SK-N-SH (cell line): ENCODE results near the gene AUTS2. TPM values are rescaled to one million over a fixed set of nuclear protein-coding genes. Genes with fewer than 3 reads are reported as not detected.

Source experiments
- CTCF ChIA-PET: fragments of 300-600, 350-600 bp; formaldehyde crosslinking; extraction: SDS; loops from one replicate; lab custom pipeline; 2021; lab: Yijun Ruan, JAX
- POLR2A ChIA-PET: fragments of 350-600 bp; sonication (Branson Sonifier 250); formaldehyde crosslinking; extraction: SDS; loops from one replicate; lab custom pipeline; 2020; ENCODE audit warnings: antibody characterized with exemption, inconsistent platforms; lab: Yijun Ruan, JAX
- DNase-seq: peaks from one replicate; pipeline ENCODE4 v3.0.0; 2012
- H2AFZ ChIP-seq: fragments of 200-600 bp; sonication (generic); 2 replicates; pipeline ENCODE4 v1.8.1; 2016; ENCODE audit warnings: antibody characterized with exemption, mild to moderate bottlenecking, low read depth
- H3F3A ChIP-seq: fragments of 200-600 bp; sonication (generic); replicated peaks from 2 replicates; pipeline ENCODE3; 2016; ENCODE audit warnings: antibody characterized with exemption, mild to moderate bottlenecking; ENCODE audit not compliant: insufficient read depth
- H3K27ac ChIP-seq, 2 experiments: fragments of 200-500 bp in 1 of 2; fragments of 200-600 bp in 1 of 2; sonication (Bioruptor generic) in 1 of 2; sonication (generic), shearing (Covaris generic) in 1 of 2; 2 replicates each; pipeline versions ENCODE4 v1.5.1 to v1.6.1; 2014 to 2016; ENCODE audit warnings: low read depth in 2 of 2, inconsistent platforms in 1 of 2, low read length in 1 of 2, mild to moderate bottlenecking in 1 of 2, mixed read lengths in 1 of 2
- H3K27me3 ChIP-seq: fragments of 200-600 bp; sonication (generic), shearing (Covaris generic); 2 replicates; pipeline ENCODE4 v1.6.1; 2016; ENCODE audit warnings: mixed run types; ENCODE audit not compliant: insufficient read depth
- H3K36me3 ChIP-seq, 2 experiments: fragments of 200-500 bp in 1 of 2; fragments of 200-600 bp in 1 of 2; sonication (Bioruptor generic) in 1 of 2; sonication (generic) in 1 of 2; replicated peaks in 1 of 2; 2 replicates each; pipeline versions ENCODE3 to v1.5.1; 2014 to 2016; ENCODE audit warnings: low read length in 1 of 2, mild to moderate bottlenecking in 1 of 2; ENCODE audit not compliant: insufficient read depth in 2 of 2, control insufficient read depth in 1 of 2
- H3K4me1 ChIP-seq, 2 experiments: fragments of 200-500 bp in 1 of 2; fragments of 200-600 bp in 1 of 2; sonication (Bioruptor generic) in 1 of 2; sonication (generic), shearing (Covaris generic) in 1 of 2; 2 replicates each; pipeline versions ENCODE4 v1.5.1 to v1.6.1; 2014 to 2016; ENCODE audit warnings: low read depth in 1 of 2, low read length in 1 of 2, mixed run types in 1 of 2; ENCODE audit not compliant: insufficient read depth in 2 of 2, control insufficient read depth in 1 of 2
- H3K4me2 ChIP-seq: fragments of 200-600 bp; sonication (generic), shearing (Covaris generic); 2 replicates; pipeline ENCODE4 v1.6.1; 2017; ENCODE audit warnings: mixed run types
- H3K4me3 ChIP-seq, 2 experiments: fragments of 200-500 bp in 1 of 2; fragments of 200-600 bp in 1 of 2; sonication (Bioruptor generic) in 1 of 2; sonication (generic), shearing (Covaris generic) in 1 of 2; 2 replicates each; pipeline versions ENCODE4 v1.5.1 to v1.8.1; 2014 to 2016; ENCODE audit warnings: low read depth in 2 of 2, inconsistent platforms in 1 of 2, low read length in 1 of 2, mild to moderate bottlenecking in 1 of 2, mixed read lengths in 1 of 2, moderate library complexity in 1 of 2
- H3K79me2 ChIP-seq: fragments of 200-600 bp; sonication (generic); 2 replicates; pipeline ENCODE4 v1.8.1; 2017; ENCODE audit warnings: mild to moderate bottlenecking; ENCODE audit not compliant: insufficient read depth
- H3K9ac ChIP-seq: fragments of 200-600 bp; sonication (generic); 2 replicates; pipeline ENCODE4 v1.6.1; 2017; ENCODE audit warnings: mixed run types
- H3K9me2 ChIP-seq: fragments of 200-600 bp; sonication (generic); 2 replicates; pipeline ENCODE4 v1.6.1; 2017; ENCODE audit warnings: mixed run types
- H3K9me3 ChIP-seq: fragments of 200-600 bp; sonication (generic); 2 replicates; pipeline ENCODE4 v1.6.1; 2017; ENCODE audit warnings: mixed run types, mild to moderate bottlenecking, moderate library complexity
- H4K20me1 ChIP-seq: fragments of 200-600 bp; sonication (generic); 2 replicates; pipeline ENCODE4 v1.6.1; 2017; ENCODE audit warnings: mild to moderate bottlenecking, mixed run types; ENCODE audit not compliant: insufficient read depth
- EP300 ChIP-seq, 2 experiments: IDR thresholded peaks; 2 replicates each; pipeline versions ENCODE4 v1.4.0 to v1.6.1; 2012; ENCODE audit warnings: borderline replicate concordance in 1 of 2, low read depth in 1 of 2, low read length in 1 of 2
- FOXJ3 ChIP-seq: sonication (generic); formaldehyde crosslinking; IDR thresholded peaks from 2 replicates; pipeline ENCODE4 v1.5.1; 2020; ENCODE audit warnings: mild to moderate bottlenecking, missing genetic modification reagents
- GABPA ChIP-seq: IDR thresholded peaks from 2 replicates; pipeline ENCODE4 v1.4.0; 2012; ENCODE audit warnings: low read depth, mild to moderate bottlenecking
- GATA2 ChIP-seq: sonication (generic); formaldehyde crosslinking; IDR thresholded peaks from 2 replicates; pipeline ENCODE4 v1.5.0; 2020; ENCODE audit warnings: mild to moderate bottlenecking, missing genetic modification reagents
- JUND ChIP-seq: IDR thresholded peaks from 2 replicates; pipeline ENCODE4 v1.4.0; 2012
- MEF2A ChIP-seq: IDR thresholded peaks from 2 replicates; pipeline ENCODE4 v1.4.0; 2012; ENCODE audit warnings: low read depth, borderline replicate concordance
- PBX3 ChIP-seq: IDR thresholded peaks from 2 replicates; pipeline ENCODE4; 2012
- POLR2AphosphoS5 ChIP-seq: IDR thresholded peaks from 2 replicates; pipeline ENCODE4 v1.6.1; 2012; ENCODE audit warnings: low read depth, low read length
- RAD21 ChIP-seq: IDR thresholded peaks from 2 replicates; pipeline ENCODE4 v1.6.1; 2012; ENCODE audit warnings: mild to moderate bottlenecking, low read length
- RCOR1 ChIP-seq: fragments of 150-350 bp; IDR thresholded peaks from 2 replicates; pipeline ENCODE4 v1.6.1; 2017; ENCODE audit warnings: antibody characterized with exemption, low read length
- RFX5 ChIP-seq: IDR thresholded peaks from 2 replicates; pipeline ENCODE4 v1.6.1; 2012; ENCODE audit warnings: mild to moderate bottlenecking, improper control_type of control experiment, low read length
- RXRA ChIP-seq: IDR thresholded peaks from 2 replicates; pipeline ENCODE4 v1.4.0; 2012; ENCODE audit warnings: low read depth, mild to moderate bottlenecking, borderline replicate concordance
- SIN3A ChIP-seq: IDR thresholded peaks from 2 replicates; pipeline ENCODE4 v1.6.1; 2012; ENCODE audit warnings: low read depth, mild to moderate bottlenecking, low read length, moderate library complexity, borderline replicate concordance
- SMC3 ChIP-seq: IDR thresholded peaks from 2 replicates; pipeline ENCODE4 v1.6.1; 2012; ENCODE audit warnings: low read depth, low read length, improper control_type of control experiment
- TAF1 ChIP-seq: IDR thresholded peaks from 2 replicates; pipeline ENCODE4 v1.6.1; 2012; ENCODE audit warnings: low read depth, mild to moderate bottlenecking, low read length, moderate library complexity, borderline replicate concordance
- TCF12 ChIP-seq: IDR thresholded peaks from 2 replicates; pipeline ENCODE4 v1.4.0; 2012
- WGBS: methylation state at CpG from one replicate; pipeline ENCODE4 v1.1.6; 2017; ENCODE audit warnings: low lambda C conversion rate; 5-methylcytosine and 5-hydroxymethylcytosine counted together
- polyA plus RNA-seq, 3 experiments: library from polyadenylated mRNA; depleted of rRNA; stranded (reverse); fragments of >200 nt; gene quantifications; 2 replicates each; pipeline ENCODE4 v1.2.3, GENCODE V29; 2012
- TF ChIP-seq, protein P1 (sequence below): fragments of 200-600 bp; sonication (generic); IDR thresholded peaks from 2 replicates; pipeline ENCODE4 v1.6.1; 2017; ENCODE audit warnings: antibody characterized with exemption, mild to moderate bottlenecking, moderate library complexity
- TF ChIP-seq, protein P2 (sequence below): fragments of 150-350 bp; IDR thresholded peaks from 2 replicates; pipeline ENCODE4 v1.6.1; 2016; ENCODE audit warnings: mild to moderate bottlenecking, low read depth, low read length

AUTS2 gene
- polyA plus RNA-seq, 1 of the 3 experiments (the other 2 are of a cell fraction): 15.6 TPM

- Histone ChIP-seq H3K4me2 (no peak overlapping the region), H3K9me3 (no peaks in the 10 kb centered on the region), H3F3A (no peaks in the 10 kb centered on the region), H3K4me3 (no peak overlapping the region), H2AFZ (no peak overlapping the region), H3K27me3 (no peaks in the 10 kb centered on the region), H3K9me2 (no peaks in the 10 kb centered on the region), H4K20me1 (no peaks in the 10 kb centered on the region), H3K4me1 (peaks cover 0 to 26% of the 10 kb centered on the region in 2 experiments; a peak in 2 of 4 replicates), H3K27ac (no peak overlapping the region), H3K79me2 (no peaks in the 10 kb centered on the region), H3K9ac (no peak overlapping the region), H3K36me3 (no peaks in the 10 kb centered on the region)
- ChIA-PET CTCF (interaction anchor here (0.7 to 1.6 kb wide), 3 partner anchors 20 to 396 kb away, joined by 3 to 5 read pairs (median 5); no protein-coding TSS in a partner anchor), POLR2A (no interaction called here)
- 80% methylated on average over 10 of the region's 12 CpGs for WGBS
- TF ChIP-seq GABPA (no peak), RXRA (no peak), SIN3A (no peak), RCOR1 (no peak), MEF2A (no peak), GATA2 (CRISPR knock-in tag) (no peak), RAD21 (no peak), JUND (no peak), FOXJ3 (no peak), POLR2AphosphoS5 (no peak), TAF1 (no peak), PBX3 (no peak)
- TF ChIP-seq, protein P1, sequence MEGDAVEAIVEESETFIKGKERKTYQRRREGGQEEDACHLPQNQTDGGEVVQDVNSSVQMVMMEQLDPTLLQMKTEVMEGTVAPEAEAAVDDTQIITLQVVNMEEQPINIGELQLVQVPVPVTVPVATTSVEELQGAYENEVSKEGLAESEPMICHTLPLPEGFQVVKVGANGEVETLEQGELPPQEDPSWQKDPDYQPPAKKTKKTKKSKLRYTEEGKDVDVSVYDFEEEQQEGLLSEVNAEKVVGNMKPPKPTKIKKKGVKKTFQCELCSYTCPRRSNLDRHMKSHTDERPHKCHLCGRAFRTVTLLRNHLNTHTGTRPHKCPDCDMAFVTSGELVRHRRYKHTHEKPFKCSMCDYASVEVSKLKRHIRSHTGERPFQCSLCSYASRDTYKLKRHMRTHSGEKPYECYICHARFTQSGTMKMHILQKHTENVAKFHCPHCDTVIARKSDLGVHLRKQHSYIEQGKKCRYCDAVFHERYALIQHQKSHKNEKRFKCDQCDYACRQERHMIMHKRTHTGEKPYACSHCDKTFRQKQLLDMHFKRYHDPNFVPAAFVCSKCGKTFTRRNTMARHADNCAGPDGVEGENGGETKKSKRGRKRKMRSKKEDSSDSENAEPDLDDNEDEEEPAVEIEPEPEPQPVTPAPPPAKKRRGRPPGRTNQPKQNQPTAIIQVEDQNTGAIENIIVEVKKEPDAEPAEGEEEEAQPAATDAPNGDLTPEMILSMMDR: no peak
- TF ChIP-seq, protein P2, sequence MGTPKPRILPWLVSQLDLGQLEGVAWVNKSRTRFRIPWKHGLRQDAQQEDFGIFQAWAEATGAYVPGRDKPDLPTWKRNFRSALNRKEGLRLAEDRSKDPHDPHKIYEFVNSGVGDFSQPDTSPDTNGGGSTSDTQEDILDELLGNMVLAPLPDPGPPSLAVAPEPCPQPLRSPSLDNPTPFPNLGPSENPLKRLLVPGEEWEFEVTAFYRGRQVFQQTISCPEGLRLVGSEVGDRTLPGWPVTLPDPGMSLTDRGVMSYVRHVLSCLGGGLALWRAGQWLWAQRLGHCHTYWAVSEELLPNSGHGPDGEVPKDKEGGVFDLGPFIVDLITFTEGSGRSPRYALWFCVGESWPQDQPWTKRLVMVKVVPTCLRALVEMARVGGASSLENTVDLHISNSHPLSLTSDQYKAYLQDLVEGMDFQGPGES: no peak
- no peak for DNase-seq
Measured at GRCh38 chr7:70432567-70433001, 834.3 kb downstream of the AUTS2 start.

DNA sequence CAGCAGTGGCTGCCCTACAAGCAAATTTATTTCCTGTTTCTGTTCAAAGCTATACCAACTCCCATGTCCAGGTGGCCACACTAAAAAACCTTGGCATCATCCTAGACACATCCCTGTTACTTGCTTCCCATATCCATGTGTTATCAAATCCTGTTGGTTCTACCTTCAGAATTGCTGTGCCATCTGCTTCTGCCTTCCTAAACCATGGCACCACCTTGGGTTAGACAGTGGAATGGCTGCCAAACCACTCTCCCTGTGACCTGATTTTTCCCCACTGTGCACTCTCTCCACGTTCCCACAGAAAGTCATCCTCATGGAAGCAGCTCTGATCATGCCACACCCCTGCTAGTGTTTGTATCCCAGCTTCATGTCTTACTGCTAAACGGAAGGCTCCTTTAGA, 836.1 kb downstream of the AUTS2 start:
- no peaks in the 10 kb centered on the region for H4K20me1 ChIP-seq
- H3K9me3 ChIP-seq: no peaks in the 10 kb centered on the region
- ChIA-PET POLR2A (no interaction called here), CTCF (interaction anchor here (0.8 to 1.8 kb wide), 7 partner anchors 15 to 264 kb away, joined by 3 to 4 read pairs (median 3); no protein-coding TSS in a partner anchor)
- no peaks in the 10 kb centered on the region for H3K27me3 ChIP-seq
- no peaks in the 10 kb centered on the region for H3K79me2 ChIP-seq
- no peak overlapping the region for H3K4me3 ChIP-seq
- no peak for DNase-seq
- H3K9me2 ChIP-seq: no peaks in the 10 kb centered on the region
- H3K36me3 ChIP-seq: no peaks in the 10 kb centered on the region
- H3K4me1 ChIP-seq: peaks cover 0 to 26% of the 10 kb centered on the region in 2 experiments; a peak in 2 of 4 replicates
- no peak overlapping the region for H2AFZ ChIP-seq
- TF ChIP-seq FOXJ3 (no peak), RFX5 (no peak), TCF12 (no peak), SMC3 (peak; percentile 23; the same call in 1 of the 2 replicates), EP300 (IDR thresholded peaks at IDR 0.05; ENCODE audit: borderline replicate concordance in 1 of 2, low read depth in 1 of 2, low read length in 1 of 2) (no peak), RAD21 (peak; percentile 60)
- TF ChIP-seq, protein P1: peak; percentile 41
- H3K4me2 ChIP-seq: no peak overlapping the region
- 74% methylated on average over 2 of the region's 2 CpGs for WGBS
- no peaks in the 10 kb centered on the region for H3F3A ChIP-seq
- H3K9ac ChIP-seq: no peak overlapping the region
- H3K27ac ChIP-seq: no peak overlapping the region
